Measurements from ENCODE around the gene TRPT1.
A peak's percentile ranks its signal among the peaks of the same experiment; 100 is the strongest.

TRPT1 gene

GRCh38 chr11:64245797-64246620 is 20.0 kb upstream of the TRPT1 start:
- DNase-seq: peak in 17 of 56 donors; percentile 18 to 79 (median 30)

DNA sequence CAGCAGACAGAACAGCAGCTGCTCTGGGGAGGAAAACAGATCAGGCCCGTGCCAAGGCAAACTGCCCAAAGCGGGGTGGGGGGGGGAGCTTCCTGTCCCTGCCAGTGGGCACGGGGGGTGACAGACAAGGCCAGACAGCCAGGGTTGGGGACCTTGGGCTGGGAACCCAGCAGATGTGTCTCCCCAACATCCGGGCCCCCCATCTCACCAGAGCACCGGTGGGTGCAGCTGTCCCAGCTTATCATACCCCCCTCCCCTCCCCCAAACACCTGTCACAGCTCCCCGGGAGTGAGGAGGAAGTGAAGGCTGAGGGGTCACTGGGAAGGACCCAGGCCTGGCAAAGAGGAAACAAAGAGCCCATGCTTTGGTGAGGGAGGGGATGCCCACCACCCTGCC is 19.4 kb upstream of the TRPT1 start:
- peak in 33 of 56 donors; percentile 14 to 64 (median 33) for DNase-seq

DNA sequence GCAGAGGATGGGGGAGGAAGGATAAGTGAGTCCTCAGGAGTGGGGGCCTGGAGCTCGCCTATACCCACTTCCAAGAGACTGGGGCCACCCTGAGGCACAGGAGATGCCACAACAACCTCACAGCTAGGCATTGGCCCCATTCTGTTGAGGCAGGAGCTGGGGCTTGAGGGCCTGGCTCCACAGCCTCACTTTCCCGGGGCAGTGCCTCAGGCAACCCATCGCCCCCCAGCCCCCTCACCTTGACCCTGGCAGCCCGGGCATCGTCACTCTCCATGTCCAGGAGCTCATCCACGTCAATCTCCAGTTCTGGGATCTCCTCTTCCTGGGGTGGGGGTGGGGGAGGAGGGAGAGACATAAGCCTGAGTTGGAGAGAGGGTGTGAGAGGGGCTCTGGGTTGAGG is 19.0 kb upstream of the TRPT1 start:
- DNase-seq: no peak

DNA sequence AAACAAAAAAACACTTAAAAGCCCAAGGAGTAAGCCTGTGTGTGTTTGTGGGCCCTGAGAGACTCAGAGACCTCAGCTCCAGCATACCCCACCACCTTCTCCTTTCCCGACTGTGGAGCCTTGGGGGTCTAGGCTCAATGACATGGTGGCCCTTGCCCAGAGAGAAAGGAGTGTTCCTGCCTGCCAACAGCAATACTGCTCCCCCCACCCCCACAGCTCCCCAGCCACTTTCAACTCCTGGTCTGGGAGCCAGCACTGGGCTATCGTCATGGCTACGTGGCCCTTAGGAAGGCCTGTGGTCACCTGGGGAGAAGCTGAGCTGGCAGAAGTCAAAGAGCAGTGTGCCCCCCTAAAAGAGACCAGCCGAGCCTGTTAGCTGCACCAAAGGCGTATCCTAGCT is 18.1 kb upstream of the TRPT1 start:
- no peak for DNase-seq

DNA sequence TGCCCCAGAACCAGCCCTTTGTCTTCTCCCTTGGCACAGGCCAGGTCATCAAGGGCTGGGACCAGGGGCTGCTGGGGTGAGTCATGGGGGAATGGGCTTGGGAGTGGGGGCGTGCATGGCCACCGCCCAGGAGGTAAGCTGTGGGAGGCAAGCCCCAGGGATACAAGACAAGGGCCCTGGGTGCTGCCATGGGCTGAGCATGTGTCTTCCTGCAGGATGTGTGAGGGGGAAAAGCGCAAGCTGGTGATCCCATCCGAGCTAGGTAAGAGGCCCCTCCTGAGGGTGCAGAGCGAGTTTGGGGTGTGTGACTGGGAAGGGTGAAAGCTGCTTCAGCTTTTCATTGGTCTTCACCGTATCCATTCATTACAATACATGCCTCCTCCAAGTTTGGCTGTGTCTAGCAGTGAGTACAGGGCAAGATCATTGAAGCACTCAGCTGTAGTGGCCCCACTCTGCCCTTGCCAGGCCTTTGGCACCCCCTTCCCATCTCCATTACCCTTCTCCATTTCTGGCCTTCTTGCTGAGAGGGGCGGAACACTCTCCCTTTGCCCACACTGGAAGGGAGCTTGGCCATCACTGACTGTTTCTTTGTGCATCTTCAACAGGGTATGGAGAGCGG is 17.4 kb upstream of the TRPT1 start:
- DNase-seq: no peak

DNA sequence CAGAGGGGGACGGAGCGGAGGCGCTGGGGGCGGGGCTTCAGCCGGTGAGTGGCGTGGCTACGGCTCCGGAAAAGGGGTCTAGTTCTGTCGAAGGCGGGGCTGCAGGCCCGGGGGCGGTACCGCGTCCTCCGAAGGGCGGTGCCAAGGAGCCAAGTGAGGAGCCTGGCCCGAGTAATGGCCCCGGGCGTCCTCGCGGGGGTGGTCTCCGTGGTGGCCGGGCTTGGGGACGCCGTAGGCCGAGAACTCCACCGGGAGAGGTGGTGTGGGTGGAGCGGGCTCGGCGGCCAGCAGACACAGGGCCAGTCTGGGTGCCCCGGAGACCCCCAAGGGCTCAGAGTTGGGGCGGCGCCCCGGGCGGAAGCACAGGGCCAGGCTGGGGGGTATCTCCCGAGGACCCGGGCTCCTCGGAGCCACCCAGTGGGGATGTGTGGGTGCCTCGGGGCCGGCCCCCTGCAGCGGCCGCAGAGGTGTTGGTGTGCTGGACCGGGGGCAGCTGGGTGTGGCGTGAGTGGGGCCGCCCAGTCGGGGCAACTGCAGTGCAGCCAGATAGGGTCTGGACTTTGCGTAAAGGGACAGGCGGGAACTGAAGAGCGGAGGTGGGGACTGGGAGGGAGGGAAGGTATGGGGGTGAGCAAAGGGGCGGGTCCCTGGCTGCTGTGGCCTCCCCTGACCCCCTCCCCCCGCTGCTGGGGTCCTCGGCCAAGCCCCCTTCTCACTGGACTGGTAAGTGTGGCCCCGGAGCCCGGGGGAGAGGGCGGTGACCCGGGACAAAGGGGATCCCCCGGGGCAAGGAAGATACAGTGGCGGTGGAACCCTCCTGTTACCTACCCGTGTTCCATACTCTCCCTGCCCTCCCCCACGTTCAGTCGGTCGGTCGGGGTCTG is 15.7 kb upstream of the TRPT1 start:
- peak in 3 of 56 donors; percentile 50 to 51 (median 50) for DNase-seq

- peak; percentile 97 to 100 (median 99) for DNase-seq
Observed at GRCh38 chr11:64241241-64241490, 15.2 kb upstream of the TRPT1 start.

- DNase-seq: peak; percentile 83 to 100 (median 98)
Observed at GRCh38 chr11:64240435-64241240, 14.7 kb upstream of the TRPT1 start, which contains the start of gene FKBP2. Gene FKBP2 (plus strand): TSS chr11:64241095. CDS start chr11:64242388, 1,293 bp downstream.

GRCh38 chr11:64239662-64240434 is 13.9 kb upstream of the TRPT1 start:
- peak in 9 of 56 donors; percentile 32 to 57 (median 48) for DNase-seq

DNA sequence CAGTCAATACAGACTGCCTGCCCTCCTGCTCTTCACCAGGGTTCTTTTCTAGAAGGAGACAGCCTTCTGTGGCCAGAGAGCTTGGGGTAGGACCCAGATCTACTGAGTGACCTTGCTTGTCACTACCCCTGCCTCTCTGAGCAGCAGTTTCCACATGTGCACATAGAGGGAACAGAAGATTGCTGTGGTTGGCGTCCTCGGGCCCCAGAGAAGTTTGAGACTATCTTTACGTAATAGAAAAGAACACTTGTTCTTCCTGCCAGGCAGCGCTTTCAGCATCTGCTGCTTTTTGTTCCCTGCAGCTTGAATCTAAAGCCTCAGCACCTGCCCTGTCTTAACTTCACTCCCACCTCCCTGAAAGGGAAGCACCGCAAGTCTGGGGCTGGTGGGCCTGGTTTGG is 13.0 kb upstream of the TRPT1 start:
- DNase-seq: no peak

DNA sequence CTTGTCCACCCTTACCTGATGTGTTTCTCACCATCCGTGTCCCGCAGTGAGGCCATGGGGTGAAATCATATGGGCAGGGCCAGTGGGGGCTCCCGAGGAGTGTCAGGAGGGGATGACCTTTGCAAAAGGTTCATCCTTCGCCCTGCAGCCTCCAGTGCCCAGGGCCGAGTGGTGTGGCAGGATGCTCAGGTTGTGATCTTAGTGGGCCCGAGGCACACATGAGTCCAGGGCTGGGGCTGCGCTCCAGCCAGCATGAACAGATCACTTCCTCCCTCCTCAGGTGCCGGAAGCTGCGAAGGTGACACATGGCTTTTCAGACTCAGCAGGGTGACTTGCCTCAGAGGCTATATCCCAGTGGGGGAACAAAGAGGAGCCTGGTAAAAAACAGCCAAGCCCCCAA is 12.1 kb upstream of the TRPT1 start:
- DNase-seq: no peak

- DNase-seq: no peak
Observed at GRCh38 chr11:64237484-64237951, 11.5 kb upstream of the TRPT1 start.

- no peak for DNase-seq
Observed at GRCh38 chr11:64235437-64236161, 9.6 kb upstream of the TRPT1 start.

DNA sequence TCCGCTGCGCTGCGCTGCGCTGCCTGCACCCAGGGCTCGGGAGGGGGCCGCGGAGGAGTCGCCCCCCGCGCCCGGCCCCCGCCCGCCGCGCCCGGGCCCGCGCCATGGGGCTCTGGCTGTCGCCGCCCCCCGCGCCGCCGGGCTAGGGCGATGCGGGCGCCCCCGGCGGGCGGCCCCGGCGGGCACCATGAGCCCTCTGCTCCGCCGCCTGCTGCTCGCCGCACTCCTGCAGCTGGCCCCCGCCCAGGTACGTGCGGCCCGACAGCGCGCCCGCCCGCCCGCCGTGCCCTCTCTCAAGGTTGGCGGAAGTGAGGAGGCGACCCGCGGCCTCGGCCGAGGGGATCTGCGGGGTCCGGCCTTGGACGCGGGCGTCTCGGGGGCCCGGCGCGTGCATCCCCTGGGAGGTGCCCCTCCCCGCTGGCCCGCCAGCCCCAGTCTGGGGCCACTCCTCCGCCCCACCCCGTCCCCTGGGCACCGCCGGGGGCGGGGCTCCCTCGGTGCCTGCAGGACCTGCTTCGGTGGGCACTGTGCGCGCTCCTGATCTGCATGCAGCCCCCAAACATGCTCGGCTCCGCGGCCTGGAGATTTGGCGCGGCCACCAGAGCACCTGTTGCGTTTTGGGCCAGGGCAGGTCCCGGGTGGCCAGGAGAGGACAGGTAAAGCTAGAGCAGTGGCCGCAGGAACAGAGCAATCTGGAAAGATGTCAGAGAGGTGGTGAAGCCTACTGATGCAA is 8.8 kb upstream of the TRPT1 start:
- peak in 3 of 56 donors; percentile 13 to 63 (median 49) for DNase-seq

- peak in 43 of 56 donors; percentile 17 to 81 (median 48) for DNase-seq
Observed at GRCh38 chr11:64233913-64234586, 8.1 kb upstream of the TRPT1 start, which contains the start of gene VEGFB. Gene VEGFB (plus strand): TSS chr11:64234584. CDS start chr11:64234834, 250 bp downstream.

DNA sequence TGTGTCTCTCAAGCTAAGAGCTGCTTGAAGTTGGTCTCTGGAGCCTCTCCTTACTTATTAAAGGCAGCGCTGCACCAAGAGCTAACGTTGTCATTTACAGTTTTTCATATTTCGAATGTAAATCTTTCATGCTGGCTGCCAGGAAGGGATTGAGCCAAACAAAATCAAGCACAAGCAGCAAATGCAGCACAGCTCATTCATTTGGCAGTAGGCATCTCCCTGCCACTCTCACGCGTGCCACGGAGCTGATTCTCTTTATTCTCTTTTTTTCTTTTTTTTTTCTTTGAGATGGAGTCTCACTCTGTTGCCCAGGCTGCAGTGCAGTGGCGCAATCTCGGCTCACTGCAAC is 7.0 kb upstream of the TRPT1 start:
- DNase-seq: no peak

- DNase-seq: no peak
Observed at GRCh38 chr11:64232182-64232966, 6.4 kb upstream of the TRPT1 start.

All from nucleus accumbens (tissue), 56 donors.